Liver (tissue), 3 donors: ENCODE measurements around the gene RAB3A.

ENCODE experiments used
- EGR1 ChIP-seq, 2 donors: IDR thresholded peaks; 2 replicates each; pipeline ENCODE4 v1.6.1; 2016 to 2018; ENCODE audit warnings: antibody characterized with exemption in 2 of 2, low read depth in 2 of 2
- FOXA1 ChIP-seq: IDR thresholded peaks from 2 replicates; pipeline ENCODE4 v1.6.1; 2016; ENCODE audit warnings: antibody characterized with exemption
- HNF4A ChIP-seq, 2 donors: conservative IDR thresholded peaks; 2 replicates each; pipeline ENCODE4 v1.6.1; 2016; ENCODE audit warnings: antibody characterized with exemption in 2 of 2, mild to moderate bottlenecking in 2 of 2
- JUND ChIP-seq, 2 donors: IDR thresholded peaks; 2 replicates each; pipeline ENCODE4 v1.6.1; 2016; ENCODE audit warnings: antibody characterized with exemption in 2 of 2
- RAD21 ChIP-seq, 2 donors: IDR thresholded peaks; 2 replicates each; pipeline ENCODE4 v1.6.1; 2016; ENCODE audit warnings: antibody characterized with exemption in 2 of 2, mild to moderate bottlenecking in 2 of 2
- REST ChIP-seq: IDR thresholded peaks from 2 replicates; pipeline ENCODE4 v1.6.1; 2016; ENCODE audit warnings: antibody characterized with exemption, mild to moderate bottlenecking
- SP1 ChIP-seq: IDR thresholded peaks from 2 replicates; pipeline ENCODE4 v1.6.1; 2018; ENCODE audit warnings: antibody characterized with exemption, mild to moderate bottlenecking
- TAF1 ChIP-seq: conservative IDR thresholded peaks from 2 replicates; pipeline ENCODE4 v1.6.1; 2016; ENCODE audit warnings: antibody characterized with exemption, mild to moderate bottlenecking
- TF ChIP-seq, protein P1 (sequence below): fragments of 150-350 bp; IDR thresholded peaks from 2 replicates; pipeline ENCODE4 v1.5.1; 2017; ENCODE audit warnings: improper control_type of control experiment, low read depth, low read length; ENCODE audit not compliant: missing input control
- TF ChIP-seq, protein P2 (sequence below): IDR thresholded peaks from 2 replicates; pipeline ENCODE4 v1.6.1; 2016; ENCODE audit warnings: antibody characterized with exemption
- TF ChIP-seq, protein P3 (sequence below): IDR thresholded peaks from 2 replicates; pipeline ENCODE4 v1.6.1; 2016; ENCODE audit warnings: antibody characterized with exemption
- donor health status: healthy.
- donor health status: healthy.

GRCh38 chr19:18174983-18175382, 28.9 kb downstream of the RAB3A start:
- TF ChIP-seq, protein P1, sequence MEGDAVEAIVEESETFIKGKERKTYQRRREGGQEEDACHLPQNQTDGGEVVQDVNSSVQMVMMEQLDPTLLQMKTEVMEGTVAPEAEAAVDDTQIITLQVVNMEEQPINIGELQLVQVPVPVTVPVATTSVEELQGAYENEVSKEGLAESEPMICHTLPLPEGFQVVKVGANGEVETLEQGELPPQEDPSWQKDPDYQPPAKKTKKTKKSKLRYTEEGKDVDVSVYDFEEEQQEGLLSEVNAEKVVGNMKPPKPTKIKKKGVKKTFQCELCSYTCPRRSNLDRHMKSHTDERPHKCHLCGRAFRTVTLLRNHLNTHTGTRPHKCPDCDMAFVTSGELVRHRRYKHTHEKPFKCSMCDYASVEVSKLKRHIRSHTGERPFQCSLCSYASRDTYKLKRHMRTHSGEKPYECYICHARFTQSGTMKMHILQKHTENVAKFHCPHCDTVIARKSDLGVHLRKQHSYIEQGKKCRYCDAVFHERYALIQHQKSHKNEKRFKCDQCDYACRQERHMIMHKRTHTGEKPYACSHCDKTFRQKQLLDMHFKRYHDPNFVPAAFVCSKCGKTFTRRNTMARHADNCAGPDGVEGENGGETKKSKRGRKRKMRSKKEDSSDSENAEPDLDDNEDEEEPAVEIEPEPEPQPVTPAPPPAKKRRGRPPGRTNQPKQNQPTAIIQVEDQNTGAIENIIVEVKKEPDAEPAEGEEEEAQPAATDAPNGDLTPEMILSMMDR, result no peak
- TF ChIP-seq, protein P2, sequence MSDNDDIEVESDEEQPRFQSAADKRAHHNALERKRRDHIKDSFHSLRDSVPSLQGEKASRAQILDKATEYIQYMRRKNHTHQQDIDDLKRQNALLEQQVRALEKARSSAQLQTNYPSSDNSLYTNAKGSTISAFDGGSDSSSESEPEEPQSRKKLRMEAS, result no peak
- no peak for TF ChIP-seq TAF1
- no peak for TF ChIP-seq REST
- TF ChIP-seq HNF4A (conservative IDR thresholded peaks at IDR 0.05), result no peak
- TF ChIP-seq RAD21 (IDR thresholded peaks at IDR 0.05), result no peak
- TF ChIP-seq SP1, result no peak
- TF ChIP-seq FOXA1, result no peak
- no peak for TF ChIP-seq JUND (IDR thresholded peaks at IDR 0.05)
- TF ChIP-seq EGR1 (IDR thresholded peaks at IDR 0.05; ENCODE audit: low read depth in 2 of 2), result no peak
- TF ChIP-seq, protein P3, sequence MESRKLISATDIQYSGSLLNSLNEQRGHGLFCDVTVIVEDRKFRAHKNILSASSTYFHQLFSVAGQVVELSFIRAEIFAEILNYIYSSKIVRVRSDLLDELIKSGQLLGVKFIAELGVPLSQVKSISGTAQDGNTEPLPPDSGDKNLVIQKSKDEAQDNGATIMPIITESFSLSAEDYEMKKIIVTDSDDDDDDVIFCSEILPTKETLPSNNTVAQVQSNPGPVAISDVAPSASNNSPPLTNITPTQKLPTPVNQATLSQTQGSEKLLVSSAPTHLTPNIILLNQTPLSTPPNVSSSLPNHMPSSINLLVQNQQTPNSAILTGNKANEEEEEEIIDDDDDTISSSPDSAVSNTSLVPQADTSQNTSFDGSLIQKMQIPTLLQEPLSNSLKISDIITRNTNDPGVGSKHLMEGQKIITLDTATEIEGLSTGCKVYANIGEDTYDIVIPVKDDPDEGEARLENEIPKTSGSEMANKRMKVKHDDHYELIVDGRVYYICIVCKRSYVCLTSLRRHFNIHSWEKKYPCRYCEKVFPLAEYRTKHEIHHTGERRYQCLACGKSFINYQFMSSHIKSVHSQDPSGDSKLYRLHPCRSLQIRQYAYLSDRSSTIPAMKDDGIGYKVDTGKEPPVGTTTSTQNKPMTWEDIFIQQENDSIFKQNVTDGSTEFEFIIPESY, result no peak
